ENCODE results near the gene KRTAP10-2.

GRCh38 chr21:44547656-44548331, 3.5 kb downstream of the KRTAP10-2 start:
- no peak for TF ChIP-seq EP300 (IDR thresholded peaks at IDR 0.05)
- TF ChIP-seq POLR2A (IDR thresholded peaks at IDR 0.05), result no peak
- no peak for TF ChIP-seq POLR2AphosphoS5 (IDR thresholded peaks at IDR 0.05)

Measured in sigmoid colon (tissue), 4 donors.